GM19043 (cell line): Measurements from ENCODE around the gene FGD1.

Source experiments
- ATAC-seq: cut with Tn5 transposase; IDR thresholded peaks from one replicate; pipeline ENCODE4 v1.9.1; 2021; ENCODE audit warnings: low read depth; ENCODE audit not compliant: unreplicated experiment

FGD1 gene

GRCh38 chrX:54411732-54412131 is 84.3 kb downstream of the FGD1 start:
- no peak for ATAC-seq

GRCh38 chrX:54407266-54407665 is 88.8 kb downstream of the FGD1 start:
- no peak for ATAC-seq

- no peak for ATAC-seq
Observed at GRCh38 chrX:54397113-54397512, 98.9 kb downstream of the FGD1 start.
